Measurements from ENCODE around the gene PELO. TPM values are rescaled to one million over a fixed set of nuclear protein-coding genes. Genes with fewer than 3 reads are reported as not detected.

The PELO gene
- total and polyA plus RNA-seq, 9 of the 15 experiments (the other 6 are each of a cell fraction or from before 2014, with no cell fraction given), result 5.8 to 14.6 (median 9.6) TPM

- no peaks in the 10 kb centered on the region for H3K79me2 ChIP-seq (ENCODE audit: control insufficient read depth, insufficient read depth, low read length)
- no peak overlapping the region for H2AFZ ChIP-seq (ENCODE audit: low read depth, low read length)
- TF ChIP-seq ZNF512 (tag; IDR thresholded peaks at IDR 0.05) (peak; percentile 96), ZNF668 (CRISPR knock-in tag; IDR thresholded peaks at IDR 0.05) (no peak), SREBF1 (IDR thresholded peaks at IDR 0.05; ENCODE audit: borderline replicate concordance, low read depth, low read length) (no peak), GABPA (tag; conservative IDR thresholded peaks at IDR 0.05; ENCODE audit: low read depth) (no peak), MCM5 (IDR thresholded peaks at IDR 0.05; ENCODE audit: low read depth) (no peak), PCBP2 (IDR thresholded peaks at IDR 0.05; ENCODE audit: low read depth, low read length, poor library complexity, severe bottlenecking) (no peak), CC2D1A (IDR thresholded peaks at IDR 0.05) (no peak), HSF4 (CRISPR knock-in tag; IDR thresholded peaks at IDR 0.05; ENCODE audit: borderline replicate concordance) (no peak), ZBTB5 (IDR thresholded peaks at IDR 0.05) (no peak)
- H3K9me3 ChIP-seq (replicated peaks; ENCODE audit: control insufficient read depth, insufficient read depth, low read depth, low read length), result no peaks in the 10 kb centered on the region
- intact Hi-C loops (cut with micrococcal nuclease) (no loop called here), in situ Hi-C loops (cut with MboI) (no loop called here)
- no peak overlapping the region for H3K4me3 ChIP-seq
- no TSS peak for BruUV-seq (replicated peaks)
- DNase-seq (ENCODE audit: extremely low read depth in 1 of 4, low spot score in 3 of 4) (no peak), FAIRE-seq (no peak), ATAC-seq (no peak)
- H3K27ac ChIP-seq (ENCODE audit: extremely low read depth, low read depth, low read length), result no peak overlapping the region
- 0 out of 5 replicates have a peak, but pooled peaks cover 0 to 2% of the 10 kb centered on the region in 2 experiments for H3K27me3 ChIP-seq (ENCODE audit: control insufficient read depth in 2 of 2, insufficient read depth in 2 of 2, low read length in 2 of 2)
- no peak overlapping the region for H3K9ac ChIP-seq (ENCODE audit: insufficient read depth in 1 of 2, low read depth in 2 of 2, low read length in 2 of 2)
- no CpG with 5 or more reads among the region's 2 CpGs for WGBS (ENCODE audit: insufficient coverage, low coverage, missing lambda C conversion rate)
- H3K36me3 ChIP-seq (ENCODE audit: control insufficient read depth, insufficient read depth, low read length), result no peaks in the 10 kb centered on the region
- no peaks in the 10 kb centered on the region for H4K20me1 ChIP-seq (replicated peaks; ENCODE audit: control insufficient read depth, insufficient read depth, low read length)
- ChIA-PET POLR2A (interaction anchor here (0.5 kb wide), 1 partner anchor 89 kb away, joined by 3 read pairs; no protein-coding TSS in a partner anchor), CTCF (ENCODE audit: low intra/inter-chr PET ratio) (no interaction called here)
- H3K4me1 ChIP-seq (replicated peaks in 1 of 2; ENCODE audit: control insufficient read depth in 2 of 2, insufficient read depth in 2 of 2, low read length in 2 of 2), result no peaks in the 10 kb centered on the region
- H3K4me2 ChIP-seq (ENCODE audit: insufficient read depth, low read length), result no peak overlapping the region
- H3K9me1 ChIP-seq (ENCODE audit: control insufficient read depth, insufficient read depth, low read length), result no peaks in the 10 kb centered on the region
These were observed 46.6 kb downstream of the PELO start for GRCh38 chr5:52834320-52834719.
